Anterior cingulate cortex (tissue), 58 donors: ENCODE results near the gene DIAPH3.

ENCODE experiments used
- DNase-seq, 58 donors: peaks; one replicate each; lab custom pipeline; 2025; lab: John Stamatoyannopoulos, UW

Gene DIAPH3

DNA sequence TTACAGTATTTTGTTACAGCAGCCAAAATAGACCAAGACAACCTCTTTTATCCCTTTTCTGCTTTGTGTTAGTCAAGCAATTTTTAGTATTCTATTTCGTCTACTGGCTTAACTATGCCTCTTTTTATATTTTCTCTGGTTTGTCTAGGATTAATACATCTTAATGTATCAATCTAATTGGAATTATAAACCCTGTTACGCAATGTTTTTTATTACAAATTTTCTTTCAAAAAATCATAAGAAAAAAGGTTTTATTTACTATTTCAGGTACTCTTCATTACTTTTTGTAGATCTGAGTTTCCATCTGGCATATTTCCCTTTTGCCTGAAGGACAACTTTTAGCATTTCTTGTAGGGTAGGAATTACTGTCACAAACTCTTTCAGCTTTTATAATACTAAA is 275.3 kb downstream of the DIAPH3 start:
- no peak for DNase-seq

DNA sequence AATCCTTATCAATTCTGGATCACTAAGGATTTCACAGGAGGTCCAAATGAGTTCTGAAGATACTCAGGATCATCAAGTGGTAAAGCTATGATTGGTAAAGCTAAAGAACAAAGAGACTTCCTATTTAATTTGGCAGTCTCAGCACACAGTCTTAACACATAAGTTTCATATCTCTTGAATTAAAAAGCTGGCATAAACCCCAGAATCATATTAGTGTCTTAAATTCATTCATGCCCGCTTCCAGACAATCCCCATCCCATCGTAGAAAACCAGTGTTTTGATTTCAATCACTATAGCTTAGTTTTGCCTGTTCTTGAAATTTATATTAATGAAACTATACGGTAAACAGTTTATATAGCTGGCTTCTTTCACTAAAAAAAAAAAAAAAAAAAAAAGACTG is 278.7 kb downstream of the DIAPH3 start:
- no peak for DNase-seq

DNA sequence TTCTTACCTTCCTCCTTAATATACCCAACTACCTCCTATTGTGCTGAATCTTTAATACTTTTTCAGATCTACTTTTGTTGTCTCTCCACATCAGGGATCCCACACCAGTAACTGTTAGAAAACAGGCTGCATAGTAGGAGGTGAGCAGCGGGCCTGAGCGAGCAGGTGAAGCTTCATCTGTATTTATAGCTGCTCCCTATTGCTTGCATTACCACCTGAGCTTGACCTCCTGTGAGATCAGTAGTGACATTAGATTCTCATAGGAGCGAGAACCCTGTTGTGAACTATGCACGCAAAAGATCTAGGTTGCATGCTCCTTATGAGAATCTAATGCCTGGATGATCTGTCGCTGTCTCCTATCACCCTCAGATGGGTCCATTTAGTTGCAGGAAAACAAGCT is 279.8 kb downstream of the DIAPH3 start:
- no peak for DNase-seq

DNA sequence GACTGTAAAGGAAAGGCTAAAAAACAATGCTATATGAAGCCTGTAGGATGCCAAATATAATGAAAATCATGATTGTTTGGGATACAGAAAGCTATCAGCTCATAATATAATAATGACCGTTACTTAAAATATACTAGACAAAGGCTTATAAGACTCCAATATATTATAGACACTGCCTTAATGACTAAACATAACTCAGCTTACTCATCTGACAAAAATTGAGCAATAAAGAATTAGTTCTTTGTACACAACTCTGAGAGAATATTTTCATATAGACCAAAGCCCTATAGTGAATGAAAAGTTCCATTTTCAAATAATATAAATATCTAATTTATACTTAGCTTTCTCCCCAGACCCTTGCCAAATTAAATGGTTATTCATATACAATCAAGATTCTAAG is 283.3 kb downstream of the DIAPH3 start:
- no peak for DNase-seq

DNA sequence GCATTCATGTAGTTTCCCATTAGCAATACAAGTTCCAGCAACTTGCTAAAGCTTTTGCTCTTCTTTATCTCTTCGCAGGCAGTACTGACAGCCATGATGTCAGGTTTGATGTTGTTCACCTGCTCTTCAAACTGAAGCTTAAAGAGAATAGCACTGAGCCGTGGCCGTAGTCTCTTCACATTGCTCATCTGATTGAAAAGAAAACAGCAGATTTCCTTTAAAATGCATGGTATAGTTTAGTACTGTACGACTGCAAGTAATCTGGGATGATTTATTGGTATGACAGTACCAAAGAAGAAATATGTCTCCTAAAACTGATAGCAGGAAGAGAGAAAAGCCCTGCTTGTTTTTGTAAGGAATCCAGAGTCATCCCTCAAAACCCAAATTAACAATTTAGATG is 284.4 kb downstream of the DIAPH3 start:
- DNase-seq: no peak

DNA sequence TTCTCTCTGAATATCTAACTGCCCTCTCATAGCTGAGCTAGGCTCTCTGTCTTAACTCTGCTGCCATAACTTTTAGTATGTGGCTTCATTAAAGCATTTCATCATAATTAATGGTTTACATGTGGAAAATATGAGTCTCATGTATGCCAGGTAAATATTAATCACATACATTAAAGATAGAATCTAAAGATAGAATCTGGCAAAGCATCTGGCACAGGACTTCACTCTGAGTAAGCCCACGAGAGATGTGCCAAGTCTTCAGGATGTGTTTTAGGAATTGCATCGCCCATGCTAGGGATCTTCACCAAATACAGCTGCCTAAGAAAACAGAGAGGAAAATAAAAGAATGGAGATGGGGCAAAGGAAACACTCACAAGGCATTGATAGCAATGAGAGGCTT is 285.8 kb downstream of the DIAPH3 start:
- DNase-seq: no peak

DNA sequence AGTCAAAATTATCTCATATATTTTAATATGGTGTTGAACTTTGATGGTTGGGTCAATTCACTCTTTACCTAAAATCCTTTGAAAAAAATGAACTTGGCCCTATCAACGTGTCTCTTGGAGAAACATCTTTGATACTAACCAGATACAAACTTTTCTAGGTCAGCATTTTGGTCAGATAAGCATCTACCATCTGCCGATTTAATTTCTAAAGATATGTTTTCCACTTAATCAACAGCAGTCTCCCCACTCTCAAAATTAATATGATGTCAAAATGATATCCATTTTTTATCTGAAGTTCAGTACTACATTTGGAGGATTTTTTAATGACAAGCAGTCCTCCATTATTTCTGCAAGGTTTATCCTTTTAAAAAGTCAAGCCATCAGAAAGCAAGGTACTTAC is 288.8 kb downstream of the DIAPH3 start:
- DNase-seq: no peak

DNA sequence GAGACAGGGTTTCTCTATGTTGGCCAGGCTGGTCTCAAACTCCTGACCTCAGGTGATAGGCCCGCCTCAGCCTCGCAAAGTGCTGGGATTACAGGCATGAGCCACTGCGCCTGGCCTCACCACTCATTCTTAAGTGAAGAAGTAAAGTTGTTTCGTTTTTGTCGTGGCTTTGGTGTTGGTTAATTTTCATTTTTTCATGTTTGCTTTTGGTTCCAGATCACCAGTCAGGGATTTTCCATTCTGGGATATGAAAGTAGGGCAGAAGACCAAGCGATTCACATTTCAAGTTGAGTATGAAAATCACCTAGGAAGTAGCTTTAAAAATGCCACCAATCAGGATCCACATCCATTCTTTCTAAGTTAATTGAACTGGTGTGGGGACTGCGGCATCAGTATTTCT is 289.9 kb downstream of the DIAPH3 start:
- no peak for DNase-seq

DNA sequence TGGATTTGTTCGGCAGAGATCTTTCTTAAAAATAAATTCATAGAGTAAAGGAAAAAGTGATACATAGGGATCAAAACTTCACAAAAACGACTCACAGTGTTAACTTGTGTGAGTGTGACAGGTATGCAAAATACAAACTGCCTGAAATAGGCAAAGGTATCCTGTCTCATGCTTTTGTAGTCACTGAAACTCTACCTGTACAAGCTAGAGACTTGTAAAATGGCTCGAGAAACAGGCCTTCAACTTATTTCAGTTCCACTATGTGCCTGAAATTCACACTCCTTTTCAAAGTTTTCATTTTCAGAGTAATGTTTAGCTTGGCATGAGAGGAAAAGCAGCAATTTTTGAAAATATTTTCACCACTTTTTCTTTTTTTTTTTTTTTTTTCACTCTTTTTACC is 290.4 kb downstream of the DIAPH3 start:
- no peak for DNase-seq

DNA sequence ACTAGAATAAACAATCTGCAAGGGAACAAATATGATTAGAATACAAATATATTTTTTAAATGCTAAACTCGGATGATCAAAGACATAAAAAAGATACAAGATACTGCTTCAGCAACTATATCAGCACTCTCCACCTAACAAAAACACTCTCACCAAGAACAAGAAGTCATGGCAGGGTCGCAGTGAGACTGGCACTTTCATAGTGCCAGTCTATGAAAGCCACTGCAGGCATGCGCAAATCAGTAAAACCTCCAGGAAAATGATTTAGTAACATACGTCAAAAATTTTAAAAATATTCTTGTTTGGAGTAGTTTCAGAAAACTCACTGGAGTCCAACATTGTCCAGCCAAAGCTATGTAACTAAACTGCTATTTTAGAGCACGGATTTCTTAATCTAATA is 295.9 kb downstream of the DIAPH3 start:
- no peak for DNase-seq

DNA sequence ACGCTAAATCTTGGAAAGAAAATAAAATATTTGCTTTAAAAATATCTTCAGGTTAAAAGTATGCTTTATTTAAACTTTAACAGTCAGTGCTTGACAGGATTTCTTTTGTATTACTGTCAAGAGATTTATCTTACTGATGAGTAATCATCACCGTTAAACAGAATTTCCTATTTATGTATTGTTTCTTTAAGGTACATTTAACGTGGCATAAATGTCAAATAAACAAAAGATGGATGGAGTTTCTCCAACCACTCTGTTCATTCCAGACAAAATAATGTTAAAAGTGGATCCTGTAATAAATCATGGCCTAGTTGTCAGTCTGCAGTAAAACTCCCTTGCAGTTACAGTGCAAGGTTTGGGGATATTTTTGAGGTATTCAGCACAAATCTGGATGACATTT is 298.3 kb downstream of the DIAPH3 start:
- DNase-seq: no peak

DNA sequence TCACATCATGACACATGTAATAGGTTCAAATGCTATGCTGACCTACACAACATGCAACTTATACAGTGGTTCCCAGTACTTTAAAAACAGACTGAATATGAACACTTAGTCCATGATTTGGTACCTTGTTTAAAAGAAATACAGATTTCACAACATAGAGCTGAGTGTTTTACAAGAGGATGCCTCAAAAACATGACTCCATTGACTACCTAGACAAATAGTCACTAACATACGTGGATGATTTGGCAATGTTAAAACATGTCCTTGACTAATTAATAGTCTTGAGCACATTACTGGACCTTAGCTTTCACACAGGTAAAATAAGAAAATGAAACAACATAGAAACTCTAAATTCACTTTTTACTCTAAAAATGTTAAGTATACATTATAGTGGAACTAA is 300.1 kb downstream of the DIAPH3 start:
- no peak for DNase-seq

DNA sequence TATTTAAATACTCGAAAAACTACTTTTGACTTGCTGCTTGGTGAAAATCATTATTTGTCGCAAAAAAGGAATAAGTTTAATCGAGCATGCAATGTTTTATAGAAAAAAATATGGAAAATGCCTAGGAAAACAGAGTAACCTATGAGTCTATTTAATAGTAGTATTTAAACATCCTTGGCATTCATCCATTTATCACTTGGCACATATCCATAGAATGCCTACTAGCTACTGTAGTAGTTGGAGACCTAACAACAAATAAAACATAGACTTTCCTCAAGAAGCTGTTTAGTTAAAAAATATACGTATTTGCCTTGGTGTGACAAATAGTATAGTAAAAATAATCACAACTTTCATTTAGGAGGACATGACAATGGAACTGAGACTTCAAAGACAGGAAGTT is 302.1 kb downstream of the DIAPH3 start:
- no peak for DNase-seq

DNA sequence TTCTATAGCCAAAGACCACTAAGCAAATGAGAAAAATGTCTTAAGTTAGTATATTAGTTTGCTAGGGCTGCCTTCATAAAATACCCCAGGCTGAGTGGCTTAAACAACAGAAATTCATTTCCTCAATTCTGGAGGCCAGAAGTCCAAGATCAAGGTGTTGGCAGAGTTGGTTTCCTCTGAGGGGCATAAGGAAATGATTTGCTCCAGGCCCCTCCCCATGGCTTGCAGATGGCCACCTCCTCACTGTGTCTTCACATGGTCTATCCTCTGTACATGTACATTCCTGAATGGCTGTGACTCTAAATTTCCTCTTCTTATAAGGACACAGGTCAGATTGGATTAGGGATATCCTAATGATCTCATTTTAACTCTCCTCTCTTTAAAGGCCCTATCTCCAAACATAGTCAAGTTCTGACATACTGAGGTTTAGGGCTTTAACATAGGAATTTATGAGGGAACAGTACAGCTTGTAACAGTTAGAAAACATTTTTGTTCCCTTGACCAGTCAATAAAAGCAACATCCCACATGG is 307.4 kb downstream of the DIAPH3 start:
- no peak for DNase-seq

DNA sequence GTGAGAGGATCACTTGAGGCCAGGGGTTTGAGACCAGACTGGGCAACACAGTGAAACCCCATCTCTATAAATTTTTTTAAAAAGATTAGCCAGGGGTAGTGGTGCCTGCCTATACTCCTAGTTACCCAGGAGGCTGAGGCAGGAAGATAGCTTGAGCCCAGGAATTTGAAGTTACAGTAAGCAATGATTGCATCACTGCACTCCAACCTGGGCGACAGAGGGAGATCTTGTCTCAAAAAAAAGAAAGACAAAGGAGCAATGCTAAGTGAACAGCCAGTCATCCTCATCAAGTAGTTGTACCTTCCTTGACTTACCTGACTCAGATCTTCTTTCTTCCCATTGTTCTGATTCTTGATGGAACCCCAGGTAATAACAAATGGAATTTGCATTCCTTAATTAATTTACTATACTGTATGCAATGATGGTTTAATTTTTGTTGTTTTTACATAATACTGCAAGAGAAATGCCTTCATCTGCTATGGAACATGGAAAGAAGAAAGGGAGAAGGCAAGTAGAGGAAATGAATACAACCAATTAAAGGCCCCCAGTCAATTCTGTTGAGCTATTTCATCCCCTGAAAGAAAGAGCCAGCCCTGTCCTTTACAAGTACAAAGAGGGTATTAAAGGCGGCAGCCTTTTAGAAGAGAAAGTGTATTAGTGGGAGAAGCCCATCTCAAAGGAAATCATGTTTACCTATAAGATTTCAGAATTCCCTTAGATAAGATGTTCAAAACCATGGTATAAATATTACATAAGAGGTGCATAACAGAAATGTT is 316.7 kb downstream of the DIAPH3 start:
- no peak for DNase-seq

DNA sequence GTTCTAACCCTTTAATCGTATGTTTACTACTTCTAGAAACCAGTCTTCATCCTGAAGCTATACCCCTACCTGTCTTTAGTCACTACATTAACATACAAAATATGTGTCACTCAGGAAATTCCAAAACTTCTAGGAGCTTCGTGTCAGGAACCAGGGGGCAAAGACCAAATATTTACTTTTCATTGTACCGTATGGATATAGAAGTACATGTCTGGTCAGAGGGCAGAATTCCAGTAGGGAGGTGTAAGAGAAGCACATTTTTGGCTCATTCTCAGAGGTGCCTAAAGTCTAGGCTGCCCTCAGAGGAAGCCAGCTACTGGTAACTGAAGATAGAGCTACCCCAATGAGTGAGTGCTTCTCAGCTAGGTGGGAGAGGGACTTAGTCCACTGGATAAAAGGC is 320.7 kb downstream of the DIAPH3 start:
- DNase-seq: no peak

DNA sequence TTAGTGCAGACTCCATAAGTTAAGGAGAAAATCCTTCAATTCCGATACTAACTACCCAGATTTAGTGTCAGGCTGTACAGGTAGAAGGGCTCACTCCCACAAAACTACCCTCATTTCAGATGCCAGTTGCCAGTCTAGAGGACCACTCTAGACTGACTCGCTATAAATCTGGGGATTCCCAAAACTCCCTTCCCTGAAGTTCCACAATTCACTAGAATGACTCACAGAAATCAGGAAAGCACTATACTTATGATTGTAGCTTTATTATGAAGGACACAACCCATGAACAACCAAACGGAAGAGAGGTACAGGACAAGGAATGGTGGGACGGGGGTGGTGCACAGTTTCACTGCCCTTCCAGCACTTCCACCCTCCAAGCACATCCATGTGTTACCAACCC is 321.2 kb downstream of the DIAPH3 start:
- no peak for DNase-seq

DNA sequence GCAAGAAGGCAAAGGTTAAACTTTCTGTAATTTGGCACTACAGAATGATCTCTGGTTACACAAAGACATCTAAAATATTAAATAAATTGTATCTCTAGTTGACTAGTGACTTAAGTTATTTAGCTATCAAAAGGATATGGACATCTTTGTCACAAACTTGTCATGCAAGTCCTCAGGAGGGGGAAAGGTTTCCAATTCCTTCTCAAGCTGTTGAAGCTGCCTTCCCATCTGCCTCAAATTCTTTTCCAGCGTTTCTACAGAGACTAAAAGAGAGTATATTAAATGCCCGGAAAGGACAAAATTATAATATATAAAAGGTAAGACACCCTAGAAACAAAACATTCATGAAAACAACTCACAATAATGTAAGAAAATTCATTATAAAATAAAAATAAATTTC is 324.5 kb downstream of the DIAPH3 start:
- no peak for DNase-seq

DNA sequence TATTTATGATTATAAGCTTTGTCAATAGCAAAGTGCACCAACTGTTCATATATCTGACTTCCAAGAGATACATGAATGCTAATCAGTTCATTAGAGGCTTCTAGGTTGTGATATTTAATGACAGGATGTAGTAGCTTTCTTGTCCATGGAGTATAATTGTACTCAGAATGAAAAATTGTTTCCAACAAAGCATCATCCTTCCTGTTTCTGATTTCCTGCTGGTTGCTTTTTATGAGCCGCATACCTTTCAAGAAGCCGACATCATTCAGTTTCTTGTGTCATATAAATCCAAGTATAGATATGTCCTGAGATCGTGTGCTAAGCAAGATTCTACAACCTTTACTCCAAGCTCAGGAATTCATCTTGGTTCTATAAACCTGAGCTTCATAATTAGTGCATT is 326.6 kb downstream of the DIAPH3 start:
- no peak for DNase-seq

DNA sequence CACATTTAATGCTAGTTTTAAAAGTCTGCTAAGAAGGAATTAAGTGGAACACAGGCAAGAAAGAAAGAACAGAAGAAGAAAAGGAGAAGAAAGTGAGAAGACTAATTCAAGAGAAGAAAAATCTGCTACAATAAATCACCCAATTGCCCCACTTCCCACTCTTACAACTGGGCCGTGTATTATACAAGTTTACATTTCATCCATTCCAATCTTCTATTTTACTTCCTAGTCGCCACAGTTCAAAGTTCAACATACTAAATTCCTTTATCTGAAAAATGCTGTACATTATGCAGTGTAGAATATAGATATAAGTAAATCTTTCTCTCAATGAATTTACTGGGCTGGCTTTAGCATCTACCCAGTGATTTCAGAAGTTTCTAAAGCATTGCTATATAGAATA is 328.2 kb downstream of the DIAPH3 start:
- no peak for DNase-seq

DNA sequence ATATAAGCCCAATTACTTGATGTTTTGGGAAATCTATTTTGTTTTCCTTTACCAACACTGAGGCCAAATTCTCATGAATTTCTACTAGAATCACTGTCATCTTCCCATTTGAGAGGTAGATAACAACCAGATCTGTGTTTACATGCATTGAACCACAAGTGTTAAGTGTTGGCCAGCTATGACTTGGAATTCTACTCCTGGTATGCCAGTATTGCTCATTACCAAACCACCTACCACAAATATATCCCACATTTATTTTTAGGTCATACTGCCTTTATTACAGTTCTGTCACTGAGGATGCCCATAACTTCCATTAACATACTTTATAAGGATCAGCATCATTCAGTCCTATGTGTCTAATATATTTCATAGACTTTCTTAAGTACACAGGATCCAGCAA is 328.9 kb downstream of the DIAPH3 start:
- DNase-seq: no peak

DNA sequence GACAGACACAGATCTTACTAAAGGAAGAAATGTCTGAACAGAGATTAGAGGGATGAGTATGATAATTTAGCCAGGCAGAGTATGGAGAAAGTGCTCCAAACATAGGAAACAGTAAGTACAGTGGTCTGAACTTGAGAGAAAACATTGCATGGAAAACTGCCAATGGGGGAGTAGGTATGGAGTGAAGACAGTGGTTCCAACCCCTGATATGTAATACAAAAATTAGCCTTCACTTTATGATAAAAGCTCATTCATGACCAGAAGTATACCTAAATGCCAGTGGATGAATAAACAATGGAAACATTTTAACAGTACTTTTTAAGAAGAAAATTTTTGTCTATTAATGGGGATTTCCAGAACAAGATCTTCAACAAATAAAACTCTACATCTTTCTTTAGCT is 334.0 kb downstream of the DIAPH3 start:
- no peak for DNase-seq

DNA sequence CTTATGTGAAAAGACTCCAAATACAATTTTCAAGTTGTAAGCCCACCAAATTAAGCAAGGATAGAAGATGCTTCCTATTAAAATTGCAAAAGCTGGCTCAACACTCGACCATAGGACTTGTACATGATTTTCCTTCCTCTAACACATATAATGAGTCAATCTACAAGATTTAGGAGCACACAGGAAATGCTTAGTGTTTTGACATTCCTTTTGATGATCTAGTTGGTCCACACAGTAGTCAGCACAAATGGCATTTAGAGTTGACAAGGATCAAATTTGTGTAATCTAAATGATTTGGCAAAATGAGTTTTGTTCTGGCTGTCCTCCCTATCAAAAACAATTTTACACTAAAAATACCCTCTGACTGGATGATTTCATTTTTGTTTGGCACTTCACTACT is 340.2 kb downstream of the DIAPH3 start:
- DNase-seq: no peak
